Lower leg skin (tissue), 3 donors: ENCODE data around the gene SAMD9.

ENCODE experiments used
- CTCF ChIP-seq, 3 donors: fragments of 450-650 bp; IDR thresholded peaks; one replicate each; pipeline ENCODE4 v1.5.1; 2016; ENCODE audit warnings: antibody characterized with exemption in 3 of 3, mild to moderate bottlenecking in 3 of 3, moderate library complexity in 2 of 3
- POLR2A ChIP-seq, 2 donors: fragments of 450-650 bp; IDR thresholded peaks; one replicate each; pipeline ENCODE4 v1.6.1; 2016 to 2017; ENCODE audit warnings: antibody characterized with exemption in 2 of 2, mild to moderate bottlenecking in 1 of 2, moderate library complexity in 1 of 2

DNA sequence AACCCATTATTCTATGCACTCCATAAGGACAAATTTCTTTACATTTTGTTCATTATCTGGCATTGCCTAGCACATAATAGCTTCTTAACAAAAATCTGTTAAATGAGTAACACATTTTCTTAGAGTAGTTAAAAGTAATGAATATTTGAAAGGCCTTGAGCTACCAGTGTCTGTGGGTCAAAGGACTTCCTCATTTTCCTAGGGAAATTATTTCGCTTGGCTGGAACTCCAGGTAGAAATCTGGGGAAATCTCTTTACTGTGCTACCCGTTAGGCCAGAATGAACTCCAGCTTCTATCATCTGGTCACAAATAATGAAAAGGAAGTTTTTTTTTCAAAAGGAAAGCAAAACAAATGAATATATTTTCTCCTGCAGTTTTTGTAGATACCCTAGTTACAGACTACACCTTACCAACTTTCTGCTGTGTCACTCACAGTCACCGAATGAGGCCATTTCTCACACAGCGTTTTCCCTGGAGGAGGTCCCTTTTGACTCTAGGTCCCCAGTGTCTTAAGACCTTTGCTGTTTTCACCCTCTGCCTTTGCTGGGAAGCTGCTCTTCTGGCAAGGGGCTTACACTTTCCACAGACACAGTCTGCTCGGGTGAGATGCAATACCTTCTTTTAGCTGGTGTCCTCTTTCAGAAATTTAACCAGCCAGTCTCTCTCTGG lies 28.8 kb upstream of the SAMD9 start:
- TF ChIP-seq CTCF (IDR thresholded peaks at IDR 0.05) (no peak), POLR2A (IDR thresholded peaks at IDR 0.05) (no peak)
